ENCODE measurements around the gene ARVCF.
"Not testable (repeated sequence)": the region's sequence is repeated elsewhere in the genome, so short reads cannot be mapped to it uniquely, and the experiment has no call there.

Gene ARVCF

GRCh38 chr22:19959043-19959586 lies 57.5 kb downstream of the ARVCF start:
- DNase-seq, result no peak

- no peak for DNase-seq
Observed at GRCh38 chr22:19958083-19959042, 58.3 kb downstream of the ARVCF start.

GRCh38 chr22:19957445-19957844 lies 59.2 kb downstream of the ARVCF start:
- DNase-seq, result no peak

GRCh38 chr22:19955241-19956128 lies 61.1 kb downstream of the ARVCF start:
- no peak for DNase-seq

- no peak for DNase-seq
Observed at GRCh38 chr22:19951346-19951745, 65.3 kb downstream of the ARVCF start.

- DNase-seq, result no peak
Observed at GRCh38 chr22:19948057-19948760, 68.4 kb downstream of the ARVCF start.

- no peak for DNase-seq
Observed at GRCh38 chr22:19943082-19944026, 73.3 kb downstream of the ARVCF start.

GRCh38 chr22:19942157-19943081 lies 74.2 kb downstream of the ARVCF start:
- peak in 1 of 3 experiments; percentile 42 for DNase-seq

- DNase-seq, result peak; percentile 15 to 67 (median 62)
Observed at GRCh38 chr22:19941365-19942082, 75.1 kb downstream of the ARVCF start, which contains the start of the genes COMT and TXNRD2. COMT (plus strand) TSS chr22:19941772; CDS start chr22:19962527, 20,755 bp downstream. TXNRD2 (minus strand) TSS chr22:19941818; CDS start chr22:19941803, 15 bp downstream.

GRCh38 chr22:19940536-19941364 lies 75.9 kb downstream of the ARVCF start:
- no peak for DNase-seq

GRCh38 chr22:19937616-19938473 lies 78.8 kb downstream of the ARVCF start:
- no peak for DNase-seq

- DNase-seq, result no peak
Observed at GRCh38 chr22:19936513-19936912, 80.1 kb downstream of the ARVCF start.

GRCh38 chr22:19935123-19935718 lies 81.4 kb downstream of the ARVCF start:
- DNase-seq, result not testable (repeated sequence)

GRCh38 chr22:19933341-19934241 lies 83.0 kb downstream of the ARVCF start:
- peak; percentile 34 to 68 (median 55) for DNase-seq

GRCh38 chr22:19932367-19933206 lies 84.0 kb downstream of the ARVCF start:
- DNase-seq, result peak; percentile 40 to 68 (median 55)

Data from NCI-H1417 (cell line).